Adrenal gland (tissue), 12 donors: Measurements from ENCODE around the gene SAMD11. TPM values are rescaled to one million over a fixed set of nuclear protein-coding genes. Genes with fewer than 3 reads are reported as not detected.

Experiments used
- DNase-seq, 7 donors: peaks; one replicate each; pipeline ENCODE4 v3.0.0-alpha.2; 2019 to 2020
- H3K27ac ChIP-seq, 5 donors: fragments of 200-600 bp; sonication (generic) in 4 of 5; 1 replicate in 3 of 5; 2 replicates in 2 of 5; pipeline versions ENCODE4 v1.5.1 to v1.8.0; 2016 to 2020; ENCODE audit warnings: mild to moderate bottlenecking in 1 of 5
- H3K27me3 ChIP-seq: fragments of 200-600 bp; 2 replicates; pipeline ENCODE4 v1.8.0; 2021
- H3K36me3 ChIP-seq, 2 donors: fragments of 200-600 bp; replicated peaks in 1 of 2; 1 replicate in 1 of 2; 2 replicates in 1 of 2; pipeline versions ENCODE4 v1.5.1 to v1.8.0; 2018 to 2022
- H3K4me1 ChIP-seq, 2 donors: fragments of 200-600 bp; replicated peaks in 1 of 2; 1 replicate in 1 of 2; 2 replicates in 1 of 2; pipeline versions ENCODE4 v1.5.1 to v1.8.0; 2018 to 2021
- H3K4me3 ChIP-seq, 4 donors: fragments of 200-600 bp; sonication (generic) in 3 of 4; one replicate each; pipeline ENCODE4 v1.5.1; 2016 to 2018
- H3K9me3 ChIP-seq, 3 donors: fragments of 200-600 bp; sonication (generic) in 1 of 3; replicated peaks in 1 of 3; 1 replicate in 2 of 3; 2 replicates in 1 of 3; pipeline versions ENCODE4 v1.5.1 to v1.8.0; 2016 to 2021
- POLR2A ChIP-seq, 2 donors: fragments of 450-650 bp; IDR thresholded peaks; one replicate each; pipeline ENCODE4 v1.6.1; 2017; ENCODE audit warnings: antibody characterized with exemption in 2 of 2, mild to moderate bottlenecking in 2 of 2, moderate library complexity in 1 of 2
- WGBS, 4 donors: extraction: QIAGEN DNeasy Blood & Tissue Kit in 2 of 4; methylation state at CpG; one replicate each; pipeline versions ENCODE4 v1.1.5 to v1.1.7; 2013 to 2017; 5-methylcytosine and 5-hydroxymethylcytosine counted together
- intact Hi-C, 2 donors: fragments of 100-400 bp; cut with DNase I; formaldehyde crosslinking; loops; one replicate each; pipeline versions ENCODE4 v1.14.1 to v1.15.0; 2022 to 2023
- polyA plus RNA-seq, 3 donors: library from polyadenylated mRNA; stranded (reverse); fragments of 200-250 nt in 2 of 3; fragments of 350-450 nt in 1 of 3; fragmentation: Illumina TruSeq in 1 of 3; extraction: RNeasy Lipid Tissue Mini Kit (QIAGEN cat#74804) in 1 of 3; gene quantifications; one replicate each; pipeline ENCODE4 v1.2.3, GENCODE V29; 2013 to 2014
- total RNA-seq, 9 donors: library from RNA; depleted of rRNA in 4 of 9; stranded (reverse); fragments of >200 nt in 4 of 9; fragments of 120-200 nt in 1 of 9; fragmentation: NEBNext Ultra II Directional in 1 of 9; extraction: Animal tissue kit (Norgen Biotek cat#: 25700) in 1 of 9; gene quantifications; one replicate each; pipeline versions ENCODE4 v1.1.0 to v1.2.4, GENCODE V29; 2013 to 2023
- TF ChIP-seq, protein P1 (sequence below), 6 experiments: fragments of 450-650 bp in 4 of 6; fragments of 200-600 bp in 2 of 6; sonication (generic) in 1 of 6; IDR thresholded peaks; 1 replicate in 5 of 6; 2 replicates in 1 of 6; pipeline versions ENCODE4 v1.5.1 to v1.8.0; 2016 to 2021; ENCODE audit warnings: antibody characterized with exemption in 6 of 6, mild to moderate bottlenecking in 2 of 6, moderate library complexity in 1 of 6
- donor health status: healthy with polysubstance abuse.
- donor health status: Bipolar disorder and iron deficiency.
- donor health status: DM: yes; HTN: yes; CAD: no.
- donor health status: DM: no; HTN: no; CAD: no.
- donor health status: DM: no; HTN: no; CAD: no.
- donor health status: DM: yes; HTN: yes; CAD: no.

The SAMD11 gene
- total and polyA plus RNA-seq, 12 donors = 1.8 to 96.6 (median 16.7) TPM

DNA sequence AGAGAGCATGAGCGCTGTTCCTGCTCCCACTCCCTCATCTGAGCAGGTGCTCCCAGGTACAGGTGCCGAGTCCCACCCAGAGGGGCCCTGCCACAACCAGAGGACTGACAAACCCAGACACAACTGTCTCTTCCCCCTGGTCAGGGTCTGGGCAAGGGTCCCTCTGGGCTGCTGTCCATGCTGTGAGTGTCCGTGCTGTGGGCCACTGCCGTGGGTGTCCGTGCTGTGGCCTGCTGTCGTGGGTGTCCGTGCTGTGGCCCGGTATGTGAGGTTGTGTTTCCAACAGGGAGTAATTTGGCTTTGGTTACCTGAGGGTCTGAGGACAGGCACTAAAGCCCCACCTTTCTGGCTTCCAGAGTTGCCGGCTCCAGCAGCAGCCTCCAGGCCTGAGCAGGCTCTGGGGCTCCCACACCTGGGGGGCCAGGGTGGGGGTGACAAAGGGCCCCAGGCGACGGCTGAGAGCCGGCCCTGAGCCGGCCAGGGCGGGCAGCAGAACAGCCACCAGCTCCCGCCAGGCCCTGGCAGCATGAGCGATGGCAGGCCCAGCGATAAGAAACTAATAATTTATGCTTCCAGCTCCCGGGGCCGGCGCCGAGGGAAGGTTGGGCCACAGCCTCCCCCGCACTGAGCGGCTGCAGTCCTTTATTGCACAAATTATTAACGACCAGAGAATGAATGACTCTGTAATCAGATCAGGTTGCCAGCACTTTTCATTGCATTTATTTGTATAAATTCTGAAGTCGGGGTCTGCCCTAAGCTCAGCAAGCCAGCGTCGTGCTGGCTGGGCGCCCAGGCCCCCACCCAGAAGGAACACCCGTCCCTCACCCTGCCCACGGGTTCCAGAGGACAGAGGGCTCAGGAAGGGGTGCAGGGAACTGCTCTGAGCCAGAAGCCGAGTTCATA is 7.3 kb upstream of the SAMD11 start:
- Histone ChIP-seq H3K27ac (peak overlapping the region in 1 of 5 donors; percentile 17), H3K9me3 (no peaks in the 10 kb centered on the region), H3K4me1 (peaks cover 12 to 33% of the 10 kb centered on the region in 2 donors), H3K27me3 (peaks cover 65% of the 10 kb centered on the region), H3K36me3 (no peaks in the 10 kb centered on the region), H3K4me3 (no peak overlapping the region)
- intact Hi-C loops = no loop called here
- TF ChIP-seq, protein P1, sequence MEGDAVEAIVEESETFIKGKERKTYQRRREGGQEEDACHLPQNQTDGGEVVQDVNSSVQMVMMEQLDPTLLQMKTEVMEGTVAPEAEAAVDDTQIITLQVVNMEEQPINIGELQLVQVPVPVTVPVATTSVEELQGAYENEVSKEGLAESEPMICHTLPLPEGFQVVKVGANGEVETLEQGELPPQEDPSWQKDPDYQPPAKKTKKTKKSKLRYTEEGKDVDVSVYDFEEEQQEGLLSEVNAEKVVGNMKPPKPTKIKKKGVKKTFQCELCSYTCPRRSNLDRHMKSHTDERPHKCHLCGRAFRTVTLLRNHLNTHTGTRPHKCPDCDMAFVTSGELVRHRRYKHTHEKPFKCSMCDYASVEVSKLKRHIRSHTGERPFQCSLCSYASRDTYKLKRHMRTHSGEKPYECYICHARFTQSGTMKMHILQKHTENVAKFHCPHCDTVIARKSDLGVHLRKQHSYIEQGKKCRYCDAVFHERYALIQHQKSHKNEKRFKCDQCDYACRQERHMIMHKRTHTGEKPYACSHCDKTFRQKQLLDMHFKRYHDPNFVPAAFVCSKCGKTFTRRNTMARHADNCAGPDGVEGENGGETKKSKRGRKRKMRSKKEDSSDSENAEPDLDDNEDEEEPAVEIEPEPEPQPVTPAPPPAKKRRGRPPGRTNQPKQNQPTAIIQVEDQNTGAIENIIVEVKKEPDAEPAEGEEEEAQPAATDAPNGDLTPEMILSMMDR (IDR thresholded peaks at IDR 0.05) = no peak
- TF ChIP-seq POLR2A (IDR thresholded peaks at IDR 0.05) = no peak
- DNase-seq = peak in 6 of 7 donors; percentile 53 to 79 (median 68)
- WGBS, 4 donors = 5 to 23% (median 15%) methylated on average over 9 to 31 of the region's 31 CpGs

GRCh38 chr1:917076-917459 is 6.7 kb upstream of the SAMD11 start:
- TF ChIP-seq, protein P1 (IDR thresholded peaks at IDR 0.05) = no peak
- no peak for TF ChIP-seq POLR2A (IDR thresholded peaks at IDR 0.05)

GRCh38 chr1:917466-918091 is 6.1 kb upstream of the SAMD11 start:
- peaks cover 69% of the 10 kb centered on the region for H3K27me3 ChIP-seq
- H3K9me3 ChIP-seq = no peaks in the 10 kb centered on the region
- DNase-seq = no peak
- H3K4me3 ChIP-seq = no peak overlapping the region
- intact Hi-C loops = no loop called here
- no peaks in the 10 kb centered on the region for H3K36me3 ChIP-seq
- H3K4me1 ChIP-seq = peaks cover 12 to 33% of the 10 kb centered on the region in 2 donors
- TF ChIP-seq, protein P1 (IDR thresholded peaks at IDR 0.05) = no peak
- WGBS, 4 donors = 36 to 56% (median 45%) methylated on average over 4 to 22 of the region's 22 CpGs
- H3K27ac ChIP-seq = no peak overlapping the region

More at GRCh38 chr1:917076-917459, 6.7 kb upstream of the SAMD11 start:
- Histone ChIP-seq H3K27ac (peak overlapping the region in 1 of 5 donors; percentile 17), H3K36me3 (no peaks in the 10 kb centered on the region), H3K4me1 (peaks cover 12 to 33% of the 10 kb centered on the region in 2 donors), H3K9me3 (no peaks in the 10 kb centered on the region), H3K4me3 (no peak overlapping the region), H3K27me3 (peaks cover 69% of the 10 kb centered on the region)
- intact Hi-C loops = no loop called here
- WGBS, 4 donors = 28 to 38% (median 36%) methylated on average over 2 to 7 of the region's 7 CpGs
- DNase-seq = no peak

GRCh38 chr1:918353-918752 is 5.4 kb upstream of the SAMD11 start:
- Histone ChIP-seq H3K4me3 (no peak overlapping the region), H3K9me3 (no peaks in the 10 kb centered on the region), H3K27me3 (peaks cover 67% of the 10 kb centered on the region), H3K4me1 (peaks cover 12 to 36% of the 10 kb centered on the region in 2 donors), H3K27ac (no peak overlapping the region), H3K36me3 (no peaks in the 10 kb centered on the region)
- WGBS, 4 donors = 65 to 83% (median 75%) methylated on average over 8 to 15 of the region's 15 CpGs
- intact Hi-C loops = no loop called here
- DNase-seq = no peak
- no peak for TF ChIP-seq POLR2A (IDR thresholded peaks at IDR 0.05)
- TF ChIP-seq, protein P1 (IDR thresholded peaks at IDR 0.05) = no peak
